Transverse colon (tissue), 4 donors: ENCODE measurements around the gene NUDT9.

ENCODE experiments used
- CTCF ChIP-seq, 5 experiments: fragments of 200-600 bp in 3 of 5; fragments of 450-650 bp in 2 of 5; sonication (generic) in 3 of 5; IDR thresholded peaks; 1 replicate in 2 of 5; 2 replicates in 3 of 5; pipeline ENCODE4 v1.5.1; 2016 to 2017; ENCODE audit warnings: antibody characterized with exemption in 5 of 5, inconsistent platforms in 3 of 5, mild to moderate bottlenecking in 2 of 5, moderate library complexity in 1 of 5
- EP300 ChIP-seq: sonication (generic); formaldehyde crosslinking; IDR thresholded peaks from one replicate; pipeline ENCODE4 v1.6.1; 2017; ENCODE audit warnings: antibody characterized with exemption, low read depth
- POLR2A ChIP-seq: fragments of 450-650 bp; IDR thresholded peaks from one replicate; pipeline ENCODE4 v1.6.1; 2016; ENCODE audit warnings: antibody characterized with exemption, mild to moderate bottlenecking, moderate library complexity
- POLR2AphosphoS5 ChIP-seq, 3 donors: sonication (generic); formaldehyde crosslinking; IDR thresholded peaks; one replicate each; pipeline ENCODE4 v1.6.1; 2016; ENCODE audit warnings: antibody characterized with exemption in 3 of 3

- TF ChIP-seq CTCF (IDR thresholded peaks at IDR 0.05) (no peak), POLR2A (no peak), EP300 (no peak), POLR2AphosphoS5 (IDR thresholded peaks at IDR 0.05) (peak in 2 of 3 donors; percentile 20 to 23)
These were observed 84.8 kb downstream of the NUDT9 start for GRCh38 chr4:87506974-87507701.
